GM10266 (cell line): Measurements from ENCODE around the gene CHPT1.
"Not testable (repeated sequence)": the region's sequence is repeated elsewhere in the genome, so short reads cannot be mapped to it uniquely, and the experiment has no call there.

Experiments used
- DNase-seq: peaks from one replicate; pipeline ENCODE4 v3.0.0; 2012; ENCODE audit errors: extremely low spot score
- CTCF ChIP-seq: IDR thresholded peaks from 2 replicates; pipeline ENCODE4 v1.5.1; 2012; ENCODE audit warnings: mild to moderate bottlenecking, low read depth; ENCODE audit not compliant: control insufficient read depth, insufficient read depth; ENCODE audit errors: missing control alignments

The CHPT1 gene

DNA sequence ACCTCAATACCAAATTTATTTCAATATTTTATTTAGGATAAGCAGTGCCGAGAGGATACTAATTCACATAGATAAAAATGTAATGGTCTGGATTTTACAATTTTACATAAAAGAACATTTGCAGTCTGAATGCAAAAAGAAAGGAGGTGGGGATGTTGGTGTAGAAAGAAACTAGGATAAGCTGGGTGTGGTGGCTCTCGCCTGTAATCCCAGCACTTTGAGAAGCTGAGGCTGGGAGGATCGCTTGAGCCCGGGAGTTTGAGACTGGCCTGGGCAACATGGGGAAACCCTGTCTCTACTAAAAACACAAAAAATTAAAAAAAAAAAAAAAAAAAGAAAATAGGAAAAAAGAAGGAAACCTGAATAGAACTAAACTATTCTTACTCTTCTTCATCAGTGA, 25.0 kb downstream of the CHPT1 start:
- TF ChIP-seq CTCF, result no peak
- DNase-seq, result no peak

DNA sequence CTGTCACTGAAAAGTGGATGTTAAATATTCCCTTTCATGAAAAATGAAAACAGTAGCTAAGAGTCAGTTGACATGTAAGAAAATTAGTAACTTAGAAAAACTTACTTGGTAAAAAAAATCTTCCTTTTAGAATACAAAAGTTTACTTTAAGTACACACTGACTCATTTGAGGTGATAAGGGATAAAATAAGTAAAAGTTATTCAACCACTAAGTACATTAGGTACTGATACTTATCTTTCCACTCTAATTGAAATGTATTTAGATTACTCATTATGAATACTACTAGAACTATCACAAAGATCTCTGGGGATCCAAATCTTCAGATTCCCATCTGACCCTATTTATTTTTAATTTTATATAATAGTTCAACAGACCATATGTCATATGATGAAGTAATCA, 29.7 kb downstream of the CHPT1 start:
- no peak for TF ChIP-seq CTCF
- DNase-seq, result no peak

- TF ChIP-seq CTCF, result no peak
- no peak for DNase-seq
Observed at GRCh38 chr12:101729842-101730241, 32.4 kb downstream of the CHPT1 start.

DNA sequence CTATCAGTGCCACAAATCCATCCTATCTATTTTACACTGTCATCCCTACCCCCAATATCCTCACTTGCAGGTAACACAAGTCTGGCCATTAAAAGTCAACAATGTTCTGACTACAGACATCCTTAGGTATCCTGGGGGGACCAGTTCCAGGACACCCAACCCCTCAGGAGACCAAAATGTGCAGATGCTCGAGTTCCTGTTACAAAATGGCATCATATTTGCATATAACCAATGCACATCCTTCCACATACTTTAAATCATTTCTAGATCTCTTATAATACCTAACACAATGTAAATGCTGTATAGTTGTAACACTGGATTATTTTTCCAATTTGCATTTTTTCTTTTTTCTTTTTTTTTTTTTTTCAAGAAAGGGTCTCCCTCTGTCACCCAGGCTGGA, 34.9 kb downstream of the CHPT1 start:
- TF ChIP-seq CTCF, result no peak

GRCh38 chr12:101733166-101733565, 35.7 kb downstream of the CHPT1 start:
- DNase-seq, result no peak
- TF ChIP-seq CTCF, result no peak

More for the DNA sequence above, 34.9 kb downstream of the CHPT1 start:
- DNase-seq, result no peak

DNA sequence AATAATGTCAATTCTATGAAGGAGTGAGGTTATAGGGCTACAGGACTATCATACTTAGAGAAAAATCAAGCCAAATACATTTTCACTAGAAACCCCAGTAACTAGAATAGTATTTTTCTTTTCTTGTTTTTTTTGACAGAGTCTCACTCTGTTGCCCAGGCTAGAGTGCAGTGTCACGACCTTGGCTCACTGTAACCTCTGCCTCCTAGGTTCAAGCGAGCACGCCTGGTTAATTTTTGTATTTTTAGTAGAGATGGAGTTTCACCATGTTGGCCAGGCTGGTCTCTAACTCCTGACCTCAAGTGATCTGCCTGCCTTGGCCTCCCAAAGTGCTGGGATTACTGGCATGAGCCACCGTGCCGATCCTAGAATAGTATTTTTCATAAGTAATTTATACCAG, 37.0 kb downstream of the CHPT1 start:
- not testable (repeated sequence) for DNase-seq

GRCh38 chr12:101737476-101737875, 40.0 kb downstream of the CHPT1 start:
- DNase-seq, result no peak
- TF ChIP-seq CTCF, result no peak

DNA sequence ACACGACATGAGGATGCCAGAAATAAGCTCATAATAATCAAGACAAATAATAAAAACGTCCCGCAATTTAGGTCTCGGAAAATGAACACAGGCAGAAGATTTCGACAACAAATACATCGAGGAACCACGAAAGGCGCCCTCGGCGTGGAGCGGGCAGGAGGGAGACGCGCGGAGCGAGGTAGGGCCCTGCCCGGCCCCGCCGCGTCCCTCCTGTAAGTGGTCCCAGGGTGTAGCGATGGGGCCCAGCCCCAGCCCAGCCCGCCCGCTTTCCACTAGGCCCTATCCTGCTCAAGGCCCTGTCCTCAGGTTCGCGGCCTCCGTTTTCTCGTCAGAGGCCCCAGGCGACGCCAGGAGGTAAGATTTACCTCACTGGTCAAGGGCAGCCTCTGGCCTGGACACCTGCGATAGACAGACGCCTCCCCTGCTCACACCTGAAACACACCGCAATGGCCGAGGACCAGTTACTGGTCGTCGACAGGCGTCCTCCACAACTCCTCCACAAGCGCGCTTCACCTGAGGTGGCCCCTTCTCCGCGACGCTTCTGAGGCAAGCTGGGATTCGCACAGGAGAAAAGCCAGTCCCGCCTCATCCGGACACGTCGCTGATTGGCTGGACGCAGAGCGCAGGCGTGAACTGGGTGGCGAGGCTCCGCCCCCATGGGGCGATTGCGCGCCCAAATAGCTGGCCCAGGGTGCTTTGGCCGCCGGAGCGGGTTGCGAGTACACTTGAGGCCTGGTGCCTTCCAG, 41.7 kb downstream of the CHPT1 start, which contains the start of gene SYCP3:
TSS of gene SYCP3 (minus strand) at position 543 of the 746 bp plus-strand sequence. CDS start 1,527 bp downstream, outside the sequence.
- DNase-seq, result no peak
- no peak for TF ChIP-seq CTCF
